Duodenal mucosa (tissue), 2 donors: ENCODE data around the gene STS.

Experiments
- H3K27ac ChIP-seq: one replicate; pipeline ENCODE4 v1.7.0; 2013; ENCODE audit warnings: low read depth, low read length
- H3K27me3 ChIP-seq, 2 donors: one replicate each; pipeline ENCODE4 v1.7.0; 2013; ENCODE audit warnings: low read length in 2 of 2, control low read depth in 1 of 2; ENCODE audit not compliant: insufficient read depth in 2 of 2, control insufficient read depth in 1 of 2
- H3K36me3 ChIP-seq, 2 donors: one replicate each; pipeline ENCODE4 v1.7.0; 2013; ENCODE audit warnings: low read length in 2 of 2, control low read depth in 1 of 2; ENCODE audit not compliant: insufficient read depth in 2 of 2, control insufficient read depth in 1 of 2
- H3K4me1 ChIP-seq, 2 donors: one replicate each; pipeline ENCODE4 v1.7.0; 2013; ENCODE audit warnings: low read length in 2 of 2, control low read depth in 1 of 2; ENCODE audit not compliant: insufficient read depth in 2 of 2, control insufficient read depth in 1 of 2
- H3K4me3 ChIP-seq, 2 donors: one replicate each; pipeline ENCODE4 v1.7.0; 2013; ENCODE audit warnings: low read length in 2 of 2, low read depth in 1 of 2
- H3K9ac ChIP-seq, 2 donors: one replicate each; pipeline ENCODE4 v1.7.0; 2013; ENCODE audit warnings: low read length in 2 of 2, low read depth in 1 of 2
- H3K9me3 ChIP-seq, 2 donors: one replicate each; pipeline ENCODE4 v1.7.0; 2013; ENCODE audit warnings: low read length in 2 of 2, control low read depth in 1 of 2; ENCODE audit not compliant: control insufficient read depth in 1 of 2

STS gene

GRCh38 chrX:7112071-7112470 is 35.4 kb upstream of the STS start:
- no peaks in the 10 kb centered on the region for H3K36me3 ChIP-seq
- no peak overlapping the region for H3K27ac ChIP-seq
- H3K9me3 ChIP-seq = no peaks in the 10 kb centered on the region
- no peak overlapping the region for H3K9ac ChIP-seq
- H3K4me1 ChIP-seq = peaks cover 4 to 13% of the 10 kb centered on the region in 2 donors
- H3K27me3 ChIP-seq = no peaks in the 10 kb centered on the region
- H3K4me3 ChIP-seq = no peak overlapping the region

GRCh38 chrX:7115557-7115956 is 32.0 kb upstream of the STS start:
- H3K27ac ChIP-seq = no peak overlapping the region
- no peaks in the 10 kb centered on the region for H3K36me3 ChIP-seq
- H3K4me1 ChIP-seq = peaks cover 4 to 5% of the 10 kb centered on the region in 2 donors
- no peak overlapping the region for H3K4me3 ChIP-seq
- no peak overlapping the region for H3K9ac ChIP-seq
- H3K27me3 ChIP-seq = no peaks in the 10 kb centered on the region
- no peaks in the 10 kb centered on the region for H3K9me3 ChIP-seq

DNA sequence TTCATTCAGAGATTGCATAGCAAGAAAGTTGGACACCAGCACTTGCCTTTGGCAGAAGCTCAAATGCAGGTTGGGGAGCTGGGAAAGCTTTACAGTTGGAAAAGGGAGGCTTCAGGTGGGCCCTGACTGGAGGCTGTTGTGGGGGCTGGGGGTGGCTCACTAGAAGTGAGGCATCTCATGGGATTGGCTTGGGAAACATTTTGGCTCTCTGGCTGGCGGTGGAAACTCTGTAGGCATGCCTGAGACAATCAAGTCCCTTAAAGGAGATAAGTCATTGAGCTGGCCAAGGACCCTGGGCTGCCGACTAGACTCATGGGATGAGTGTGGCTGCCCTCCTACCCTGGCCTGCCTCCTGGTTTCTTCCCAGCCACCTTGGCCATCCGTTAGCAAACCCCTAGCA is 31.4 kb upstream of the STS start:
- H3K4me3 ChIP-seq = no peak overlapping the region
- peaks cover 7 to 10% of the 10 kb centered on the region in 2 donors for H3K4me1 ChIP-seq
- no peak overlapping the region for H3K9ac ChIP-seq
- no peaks in the 10 kb centered on the region for H3K27me3 ChIP-seq
- no peak overlapping the region for H3K27ac ChIP-seq
- no peaks in the 10 kb centered on the region for H3K36me3 ChIP-seq
- H3K9me3 ChIP-seq = no peaks in the 10 kb centered on the region

GRCh38 chrX:7117587-7117986 is 29.9 kb upstream of the STS start:
- peaks cover 7 to 13% of the 10 kb centered on the region in 2 donors for H3K4me1 ChIP-seq
- H3K27me3 ChIP-seq = no peaks in the 10 kb centered on the region
- no peaks in the 10 kb centered on the region for H3K36me3 ChIP-seq
- no peak overlapping the region for H3K4me3 ChIP-seq
- H3K27ac ChIP-seq = no peak overlapping the region
- H3K9me3 ChIP-seq = no peaks in the 10 kb centered on the region
- no peak overlapping the region for H3K9ac ChIP-seq

DNA sequence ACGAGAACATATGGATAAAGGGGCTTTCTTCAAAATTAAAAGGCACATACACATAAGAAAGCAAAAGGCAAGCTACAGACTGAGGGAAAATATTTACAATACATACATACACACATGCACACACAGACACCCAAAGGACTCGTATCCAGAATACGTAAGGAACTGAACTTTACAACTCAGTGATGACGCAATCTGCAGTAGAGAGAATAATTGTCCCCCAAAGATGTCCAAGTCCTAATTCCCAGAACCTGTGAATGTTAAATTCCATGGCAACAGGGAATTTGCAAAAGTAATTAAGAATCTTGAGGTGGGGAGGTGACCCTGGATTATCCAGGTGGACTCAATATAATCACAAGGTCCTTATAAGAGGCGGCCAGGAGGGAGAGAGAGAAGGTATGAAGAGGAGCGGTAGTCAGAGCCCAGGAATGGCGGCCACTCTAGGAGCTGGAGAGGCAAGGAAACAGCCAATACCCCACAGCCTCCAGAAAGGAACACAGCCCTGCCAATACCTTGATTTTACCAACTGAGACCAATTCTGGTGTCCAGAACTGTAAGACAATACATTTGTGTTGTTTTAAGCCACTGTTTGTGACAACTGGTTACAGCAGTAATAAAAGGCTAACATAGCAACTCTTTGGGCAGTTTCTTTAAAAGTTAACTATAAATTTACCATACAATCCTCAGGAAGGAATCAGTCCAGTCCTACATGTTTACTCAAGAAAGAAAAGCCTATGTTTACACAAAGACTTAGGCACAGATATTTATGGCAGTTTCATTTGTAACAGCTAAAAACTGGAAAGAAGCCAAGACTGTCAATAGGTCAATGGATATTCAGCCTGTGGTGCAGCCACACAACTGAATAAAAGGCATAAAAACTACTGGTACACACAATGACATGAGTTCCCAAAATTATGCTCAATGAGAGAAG is 27.3 kb upstream of the STS start:
- Histone ChIP-seq H3K4me3 (peak overlapping the region in 1 of 2 donors; percentile 40), H3K36me3 (no peaks in the 10 kb centered on the region), H3K4me1 (peaks cover 7 to 13% of the 10 kb centered on the region in 2 donors), H3K27ac (peak overlapping the region; percentile 32), H3K9ac (no peak overlapping the region), H3K27me3 (no peaks in the 10 kb centered on the region), H3K9me3 (no peaks in the 10 kb centered on the region)

DNA sequence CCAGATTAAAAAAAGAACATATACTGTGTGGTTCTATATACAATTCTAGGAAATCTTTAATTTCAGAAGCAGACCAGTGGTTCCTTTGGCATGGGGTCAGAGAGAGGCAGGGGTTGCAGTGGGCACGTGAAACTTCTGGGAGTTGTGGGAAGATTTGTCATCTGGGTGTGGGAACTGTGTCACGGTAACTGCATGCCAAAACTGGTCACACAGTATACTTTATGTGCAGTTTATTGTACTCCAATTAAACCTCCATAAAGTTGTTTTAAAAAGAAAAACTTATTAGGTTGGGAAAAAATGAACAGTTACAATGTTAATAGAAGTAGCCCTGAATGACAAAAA is 26.7 kb upstream of the STS start:
- no peak overlapping the region for H3K27ac ChIP-seq
- H3K36me3 ChIP-seq = no peaks in the 10 kb centered on the region

GRCh38 chrX:7127056-7127455 is 20.5 kb upstream of the STS start:
- Histone ChIP-seq H3K36me3 (no peaks in the 10 kb centered on the region), H3K27me3 (no peaks in the 10 kb centered on the region), H3K9ac (no peak overlapping the region), H3K4me3 (no peak overlapping the region), H3K9me3 (no peaks in the 10 kb centered on the region), H3K27ac (no peak overlapping the region), H3K4me1 (peaks cover under 1 to 2% of the 10 kb centered on the region in 2 donors)

More for the DNA sequence above, 26.7 kb upstream of the STS start:
- Histone ChIP-seq H3K27me3 (no peaks in the 10 kb centered on the region), H3K4me1 (peaks cover 7 to 13% of the 10 kb centered on the region in 2 donors), H3K9me3 (no peaks in the 10 kb centered on the region), H3K4me3 (no peak overlapping the region), H3K9ac (no peak overlapping the region)

GRCh38 chrX:7131621-7132020 is 15.9 kb upstream of the STS start:
- H3K36me3 ChIP-seq = no peaks in the 10 kb centered on the region
- no peak overlapping the region for H3K4me3 ChIP-seq
- no peaks in the 10 kb centered on the region for H3K27me3 ChIP-seq
- H3K9me3 ChIP-seq = no peaks in the 10 kb centered on the region
- H3K9ac ChIP-seq = no peak overlapping the region
- peaks cover 3 to 21% of the 10 kb centered on the region in 2 donors for H3K4me1 ChIP-seq
- H3K27ac ChIP-seq = no peak overlapping the region

- Histone ChIP-seq H3K4me3 (no peak overlapping the region), H3K9me3 (no peaks in the 10 kb centered on the region), H3K27ac (no peak overlapping the region), H3K4me1 (peaks cover 3 to 21% of the 10 kb centered on the region in 2 donors), H3K36me3 (no peaks in the 10 kb centered on the region), H3K27me3 (no peaks in the 10 kb centered on the region), H3K9ac (no peak overlapping the region)
Measured at GRCh38 chrX:7132335-7133049, 15.0 kb upstream of the STS start.

- no peaks in the 10 kb centered on the region for H3K27me3 ChIP-seq
- no peaks in the 10 kb centered on the region for H3K36me3 ChIP-seq
- no peak overlapping the region for H3K4me3 ChIP-seq
- H3K27ac ChIP-seq = no peak overlapping the region
- H3K4me1 ChIP-seq = peaks cover 3 to 21% of the 10 kb centered on the region in 2 donors
- no peak overlapping the region for H3K9ac ChIP-seq
- no peaks in the 10 kb centered on the region for H3K9me3 ChIP-seq
Measured at GRCh38 chrX:7133050-7133440, 14.5 kb upstream of the STS start.
